Stimulated activated CD8-positive, alpha-beta memory T cell treated with anti-CD3 and anti-CD28 coated beads, Interleukin-15, amount 100 ng/mL, for 4 hours (primary cell): ENCODE results near the gene RBM20.

Experiments
- DNase-seq, 2 donors: peaks; one replicate each; pipeline ENCODE4 v3.0.0-alpha.2; 2020; ENCODE audit warnings: low read depth in 2 of 2

Gene RBM20

DNA sequence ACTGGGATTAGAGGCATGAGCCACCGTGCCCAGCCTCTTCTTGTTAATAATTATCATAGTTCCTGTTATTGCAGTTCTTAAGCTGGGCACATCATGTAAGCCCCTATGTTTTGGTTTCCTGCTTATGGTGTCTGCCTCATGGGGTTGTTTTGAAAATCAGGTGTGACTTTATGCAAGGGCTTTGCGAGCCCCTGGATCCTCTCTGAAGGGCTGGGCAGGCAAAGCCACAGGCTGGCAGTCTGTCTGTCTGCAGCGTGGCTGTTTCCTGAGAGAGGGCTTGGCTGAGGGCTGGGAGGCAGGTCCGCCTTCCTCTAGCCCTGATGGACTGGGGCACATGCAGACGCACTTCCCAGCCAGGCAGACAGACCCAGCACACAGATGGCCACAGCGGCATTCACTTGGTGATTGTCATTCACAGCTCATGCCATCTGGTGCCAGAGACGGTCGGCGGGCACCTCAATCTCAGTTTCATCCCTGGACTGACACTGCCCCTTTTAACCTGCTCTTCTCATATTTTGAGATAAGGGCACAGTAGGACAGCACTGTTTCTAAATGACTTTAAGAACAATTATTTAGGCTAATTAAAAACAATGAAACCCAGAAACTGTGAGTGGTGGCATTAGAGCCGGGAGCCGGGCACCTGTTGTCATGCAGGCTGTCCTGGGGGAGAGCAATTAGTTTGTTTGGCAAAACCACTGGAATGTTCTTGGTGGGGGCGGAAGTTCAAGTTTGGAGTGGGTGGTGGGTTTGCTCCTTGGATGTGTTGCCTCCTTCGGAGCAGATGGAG lies 35.5 kb downstream of the RBM20 start:
- no peak for DNase-seq

DNA sequence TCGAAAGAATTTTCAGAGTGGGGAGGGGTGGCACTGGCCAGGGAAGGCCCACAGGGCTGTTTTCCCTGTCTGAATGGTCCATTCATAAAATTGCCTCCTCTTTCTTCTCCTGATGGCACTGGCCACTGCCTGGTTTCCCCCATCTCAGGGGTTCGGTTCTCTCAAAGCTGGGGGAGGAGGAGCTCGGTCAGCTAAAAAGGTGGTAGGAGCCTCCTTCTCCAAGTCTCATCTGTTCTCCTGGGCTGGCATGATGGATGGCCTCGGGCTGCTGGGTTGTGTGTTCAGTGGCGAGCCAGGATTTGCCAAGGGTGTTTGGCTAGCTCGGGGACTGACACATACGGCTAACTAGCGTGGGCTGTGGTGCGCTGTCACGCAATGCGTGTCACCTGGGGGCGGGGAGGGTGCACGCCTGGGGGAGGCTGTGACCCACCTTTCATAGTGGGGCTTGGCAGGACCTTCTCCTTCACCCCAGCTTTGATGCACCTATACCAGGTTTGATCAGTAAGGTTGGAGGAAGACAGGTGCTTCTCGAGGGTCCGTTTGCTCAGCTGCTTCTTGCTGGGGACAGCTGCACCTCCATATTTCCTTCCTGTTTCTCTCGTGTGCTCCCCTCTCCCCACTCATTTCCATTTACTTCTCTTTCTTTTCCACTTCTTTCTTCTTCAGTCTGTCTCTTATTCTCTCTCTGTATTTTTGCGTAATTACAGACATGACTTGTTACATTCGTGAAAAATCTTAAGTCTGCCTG lies 36.3 kb downstream of the RBM20 start:
- DNase-seq = no peak

DNA sequence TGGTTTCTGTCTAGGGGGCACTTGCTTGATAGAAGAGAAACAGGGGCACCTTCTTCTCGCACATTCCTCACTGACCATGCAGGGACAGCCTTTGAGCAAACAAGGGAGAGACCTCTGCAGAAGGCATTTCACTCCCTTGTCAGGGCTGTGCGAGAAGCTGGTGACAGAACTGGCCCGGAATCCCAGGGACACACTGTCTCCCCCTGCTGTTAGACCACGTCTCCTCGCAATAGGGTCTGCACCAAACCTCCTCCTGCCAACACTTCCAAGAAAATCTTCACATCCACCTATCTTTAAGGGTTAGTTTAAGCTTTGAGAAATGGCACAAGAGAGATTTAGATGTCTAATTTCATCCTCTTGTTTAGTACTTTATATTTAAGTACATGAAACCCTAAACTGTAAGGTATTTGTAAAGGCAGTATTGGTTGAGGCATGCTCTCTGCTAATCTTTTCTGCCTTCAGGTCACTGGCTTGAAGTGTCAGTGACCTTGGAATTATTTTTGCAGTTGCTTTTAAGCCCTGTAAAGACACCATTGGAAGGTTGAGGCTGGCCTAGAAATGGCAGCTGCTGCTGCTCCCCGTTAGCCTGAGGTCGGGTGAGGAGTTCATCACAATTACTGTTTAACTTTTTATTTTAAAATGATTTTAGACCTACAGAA lies 37.0 kb downstream of the RBM20 start:
- DNase-seq = no peak

DNA sequence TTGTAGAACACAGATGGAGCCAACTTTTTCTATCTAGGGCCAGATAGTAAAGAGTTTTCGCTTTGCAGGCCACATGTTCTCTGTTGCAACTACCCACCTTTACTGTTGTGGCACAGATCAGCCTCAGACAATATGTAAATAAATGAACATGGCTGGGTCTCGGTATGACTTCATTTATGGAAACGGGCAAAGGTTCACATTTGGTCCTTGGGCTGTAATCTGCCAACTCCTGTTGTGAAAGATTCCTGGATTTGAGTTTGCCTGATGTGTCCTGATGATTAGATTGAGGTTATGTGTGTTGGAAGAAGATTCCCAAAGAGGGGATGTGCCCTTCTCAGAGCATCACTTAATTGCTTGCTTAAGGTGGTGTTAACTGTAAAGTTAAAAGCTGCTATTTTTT lies 38.2 kb downstream of the RBM20 start:
- DNase-seq = no peak

- no peak for DNase-seq
Observed at GRCh38 chr10:110684800-110685446, 40.8 kb downstream of the RBM20 start.

- no peak for DNase-seq
Observed at GRCh38 chr10:110686047-110686446, 41.9 kb downstream of the RBM20 start.

DNA sequence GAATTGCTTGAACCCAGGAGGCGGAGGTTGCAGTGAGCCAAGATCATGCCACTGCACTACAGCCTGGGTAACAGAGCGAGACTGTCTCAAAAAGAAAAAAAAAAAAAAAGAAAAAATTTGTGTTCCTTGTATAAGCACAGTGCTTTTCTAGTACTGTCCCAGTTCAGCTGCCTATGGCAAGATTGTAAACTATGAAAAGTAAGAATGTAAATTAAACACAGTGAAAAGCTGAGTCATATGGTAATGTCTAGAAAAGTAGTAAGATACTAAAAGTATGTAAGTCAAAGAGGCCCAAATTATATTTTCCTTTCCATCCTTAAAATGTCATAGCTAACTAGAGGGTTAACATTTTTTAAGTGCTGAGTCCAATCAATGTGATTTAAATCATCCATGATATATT lies 42.8 kb downstream of the RBM20 start:
- no peak for DNase-seq

DNA sequence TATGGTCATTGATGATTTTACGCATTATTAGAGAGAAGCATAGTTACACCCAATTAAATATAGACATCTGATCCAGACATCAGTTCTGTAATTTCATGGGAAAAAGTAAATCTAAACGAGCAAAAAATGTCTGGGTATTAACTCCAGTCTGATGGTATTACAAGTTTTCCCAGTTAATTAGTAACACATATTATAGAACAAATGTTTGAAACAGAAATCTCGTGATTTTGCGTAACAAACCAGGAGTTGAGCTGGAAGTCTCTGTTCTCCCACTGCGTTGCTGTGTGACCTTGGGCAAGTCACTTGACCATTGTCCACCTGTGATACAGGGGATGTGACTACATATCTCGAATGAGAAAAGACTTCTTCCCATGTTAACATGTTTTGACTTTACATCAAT lies 43.3 kb downstream of the RBM20 start:
- DNase-seq = no peak

- DNase-seq = no peak
Observed at GRCh38 chr10:110691139-110691538, 47.0 kb downstream of the RBM20 start.

DNA sequence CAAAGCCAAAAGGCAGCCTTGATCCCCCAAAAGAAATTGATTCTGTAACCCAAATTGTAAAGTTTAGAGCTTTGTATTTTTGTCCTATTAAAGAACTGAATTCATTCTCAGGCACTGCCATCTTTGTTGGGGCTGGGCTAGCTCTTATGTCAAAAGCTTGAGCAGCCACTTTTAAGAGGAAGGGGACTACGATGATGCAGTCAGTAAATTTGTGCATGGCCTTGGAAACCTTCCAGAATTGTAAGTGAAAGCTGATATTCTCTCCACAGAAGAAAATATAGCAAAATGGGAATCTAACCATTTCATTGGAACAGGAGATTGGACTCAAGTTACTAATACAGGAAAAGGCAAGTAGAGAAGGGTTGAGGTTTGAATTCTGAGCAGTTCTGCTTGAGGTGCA lies 50.1 kb downstream of the RBM20 start:
- DNase-seq = no peak

GRCh38 chr10:110694820-110695538 lies 50.8 kb downstream of the RBM20 start:
- no peak for DNase-seq

DNA sequence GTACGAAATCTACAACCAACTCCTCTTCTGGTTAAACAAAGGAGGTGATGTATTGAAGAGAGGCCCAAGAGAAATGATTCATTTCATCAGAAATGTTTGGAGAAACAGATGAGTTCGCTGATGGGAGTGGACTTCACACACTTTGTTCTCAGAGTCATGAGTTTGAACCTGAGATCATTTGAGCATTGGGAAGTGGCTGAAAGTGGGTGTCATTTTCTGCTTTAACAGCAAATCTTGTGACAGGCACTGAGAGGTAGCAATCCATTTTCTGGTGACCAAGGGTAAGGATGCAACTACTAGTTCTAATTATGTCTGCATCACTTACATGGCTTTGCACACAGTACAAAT lies 51.4 kb downstream of the RBM20 start:
- no peak for DNase-seq

DNA sequence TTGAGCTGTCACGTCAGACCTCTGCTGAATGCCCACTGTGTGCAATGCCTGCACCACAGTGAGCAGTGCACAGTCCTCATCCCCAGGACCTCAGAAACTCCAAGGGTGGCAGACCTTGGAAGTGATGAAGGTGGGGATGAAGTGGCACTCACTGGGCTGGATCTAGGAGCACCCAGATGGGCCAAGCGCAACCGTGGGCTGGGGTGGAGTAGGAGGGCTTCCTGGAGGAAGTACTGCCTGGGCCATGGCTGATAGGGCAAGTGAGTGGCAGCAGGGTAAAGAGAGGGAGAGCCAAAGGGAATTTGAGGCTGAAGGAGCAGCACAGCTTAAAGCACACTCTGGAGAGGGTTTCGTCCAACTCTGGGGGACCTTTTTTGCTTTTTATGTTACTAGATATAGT lies 52.3 kb downstream of the RBM20 start:
- DNase-seq = no peak

GRCh38 chr10:110698340-110698739 lies 54.2 kb downstream of the RBM20 start:
- no peak for DNase-seq

DNA sequence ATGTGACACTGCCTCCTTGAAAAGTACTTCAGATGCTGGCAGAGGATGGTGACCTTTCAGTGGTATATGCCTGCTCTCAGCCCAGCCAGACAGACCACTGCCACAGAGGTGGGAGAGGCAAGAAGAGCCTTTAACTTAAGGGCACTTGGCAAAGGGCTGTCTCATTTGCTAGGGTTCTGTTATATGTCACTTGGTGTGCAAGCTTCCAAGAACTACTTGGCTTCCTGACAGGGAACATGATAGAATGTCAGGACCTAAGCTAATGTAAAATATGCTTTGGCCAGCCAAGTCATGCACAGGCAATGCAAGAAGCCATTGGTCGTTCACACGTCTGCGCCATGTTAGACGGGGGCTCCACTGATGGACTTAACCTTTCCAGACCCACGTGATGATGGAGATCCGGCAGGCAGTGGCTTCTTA lies 54.7 kb downstream of the RBM20 start:
- no peak for DNase-seq

DNA sequence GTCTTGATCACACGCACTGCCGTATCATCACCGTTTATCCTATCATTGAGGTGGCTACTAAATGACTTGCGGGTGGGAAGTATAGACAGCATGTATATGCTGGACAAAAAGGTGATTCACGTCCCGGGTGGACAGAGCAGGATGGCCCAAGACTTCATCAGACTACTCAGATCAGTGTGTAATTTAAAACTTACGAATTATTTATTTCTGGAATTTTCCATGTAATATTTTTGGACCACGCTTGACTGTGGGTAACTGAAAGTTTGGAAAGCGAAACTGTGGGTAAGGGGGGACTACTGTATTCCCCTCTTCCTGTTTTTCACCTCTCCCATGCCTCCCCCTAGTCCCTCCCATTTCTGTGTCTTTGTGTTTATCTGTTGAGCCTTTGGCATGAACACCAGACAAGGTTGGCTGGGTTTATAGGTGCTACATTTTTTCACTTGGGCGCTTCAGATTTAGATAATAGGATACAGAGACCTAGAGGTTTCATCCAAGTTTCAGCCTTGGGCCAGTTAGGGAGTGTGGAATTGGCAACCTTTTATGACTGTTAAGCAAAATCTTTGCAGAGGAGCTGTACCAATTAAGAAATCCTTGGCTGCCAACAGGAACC lies 55.8 kb downstream of the RBM20 start:
- DNase-seq = no peak

- no peak for DNase-seq
Observed at GRCh38 chr10:110700947-110701616, 56.9 kb downstream of the RBM20 start.

DNA sequence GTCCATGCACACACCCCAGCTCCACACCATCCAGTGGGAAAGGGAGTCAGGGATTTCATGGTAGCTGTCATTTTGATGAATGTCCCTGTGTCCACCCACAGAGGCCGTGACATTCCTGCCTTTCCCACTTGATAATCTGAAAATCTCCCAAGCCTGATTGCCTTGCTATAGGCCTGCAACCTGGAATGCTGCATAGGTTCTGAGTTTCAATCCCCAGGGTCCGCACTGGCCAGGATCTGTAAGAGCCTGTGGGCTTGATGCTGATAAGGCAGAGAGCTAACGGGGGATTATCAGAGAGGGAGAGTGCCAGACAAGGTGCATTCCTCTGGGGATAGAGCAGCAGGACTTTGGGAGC lies 57.5 kb downstream of the RBM20 start:
- no peak for DNase-seq

- no peak for DNase-seq
Observed at GRCh38 chr10:110704070-110704469, 59.9 kb downstream of the RBM20 start.

DNA sequence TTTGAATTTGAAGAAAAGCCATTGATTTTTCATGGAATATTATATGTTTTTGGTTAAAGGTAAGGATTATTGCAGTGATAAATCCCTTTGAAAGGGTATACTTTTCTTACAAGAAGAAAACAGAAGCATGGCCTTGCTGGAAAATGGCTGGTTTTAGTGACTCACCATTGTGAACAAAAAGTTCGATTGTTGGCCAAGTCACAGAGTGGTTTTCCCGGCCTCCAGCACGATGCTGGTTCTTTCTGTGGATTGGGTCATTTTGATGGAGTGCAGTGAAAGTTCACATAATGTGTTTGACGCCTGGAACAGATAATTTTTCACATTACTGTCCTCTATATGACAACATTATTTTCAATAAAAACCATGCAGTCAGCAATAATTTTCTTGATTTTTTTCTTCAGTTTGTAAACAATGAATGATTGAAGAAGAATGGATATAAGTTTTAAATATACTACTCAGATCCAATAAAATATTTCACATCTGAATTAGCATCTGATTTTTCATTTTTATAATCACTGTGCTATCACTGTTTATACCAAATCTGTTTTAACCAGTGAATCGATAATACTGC lies 60.9 kb downstream of the RBM20 start:
- DNase-seq = no peak
